ENCODE data around the gene KLHL29.

GRCh38 chr2:23666980-23667357 is 282.0 kb downstream of the KLHL29 start:
- TF ChIP-seq, protein P1, sequence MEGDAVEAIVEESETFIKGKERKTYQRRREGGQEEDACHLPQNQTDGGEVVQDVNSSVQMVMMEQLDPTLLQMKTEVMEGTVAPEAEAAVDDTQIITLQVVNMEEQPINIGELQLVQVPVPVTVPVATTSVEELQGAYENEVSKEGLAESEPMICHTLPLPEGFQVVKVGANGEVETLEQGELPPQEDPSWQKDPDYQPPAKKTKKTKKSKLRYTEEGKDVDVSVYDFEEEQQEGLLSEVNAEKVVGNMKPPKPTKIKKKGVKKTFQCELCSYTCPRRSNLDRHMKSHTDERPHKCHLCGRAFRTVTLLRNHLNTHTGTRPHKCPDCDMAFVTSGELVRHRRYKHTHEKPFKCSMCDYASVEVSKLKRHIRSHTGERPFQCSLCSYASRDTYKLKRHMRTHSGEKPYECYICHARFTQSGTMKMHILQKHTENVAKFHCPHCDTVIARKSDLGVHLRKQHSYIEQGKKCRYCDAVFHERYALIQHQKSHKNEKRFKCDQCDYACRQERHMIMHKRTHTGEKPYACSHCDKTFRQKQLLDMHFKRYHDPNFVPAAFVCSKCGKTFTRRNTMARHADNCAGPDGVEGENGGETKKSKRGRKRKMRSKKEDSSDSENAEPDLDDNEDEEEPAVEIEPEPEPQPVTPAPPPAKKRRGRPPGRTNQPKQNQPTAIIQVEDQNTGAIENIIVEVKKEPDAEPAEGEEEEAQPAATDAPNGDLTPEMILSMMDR (conservative IDR thresholded peaks at IDR 0.05; ENCODE audit: low read depth, low read length): no peak
- no peak for TF ChIP-seq EZH2 (IDR thresholded peaks at IDR 0.05; ENCODE audit: borderline replicate concordance, low read depth, low read length, poor library complexity, severe bottlenecking)
